ENCODE results near the gene LYSMD3.

DNA sequence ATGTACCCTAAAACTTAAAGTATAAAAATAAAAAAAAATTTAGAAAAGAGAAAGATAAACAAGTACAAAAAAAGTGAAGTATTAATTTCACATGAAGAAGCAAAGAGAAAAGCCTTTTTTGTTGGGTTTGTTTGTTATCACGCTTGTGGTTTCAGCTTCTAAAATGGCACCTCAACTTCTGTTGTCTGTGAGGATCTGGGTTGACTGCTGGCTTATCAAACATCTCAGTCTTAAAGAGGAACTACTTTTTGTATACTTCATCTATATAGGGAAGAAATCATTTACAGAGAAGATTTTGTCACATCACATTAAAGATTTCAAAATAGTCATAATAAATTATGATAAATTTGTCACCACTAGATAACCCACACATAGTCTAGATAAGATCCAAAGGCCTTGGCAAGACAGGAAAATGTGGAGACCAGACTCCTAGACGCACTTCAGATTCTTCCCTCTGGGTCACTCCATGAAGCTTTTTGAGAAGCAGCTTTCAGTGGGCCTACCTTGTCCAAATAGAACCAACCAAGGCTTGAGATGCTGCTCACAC lies 20.4 kb upstream of the LYSMD3 start:
- TF ChIP-seq, protein P1, sequence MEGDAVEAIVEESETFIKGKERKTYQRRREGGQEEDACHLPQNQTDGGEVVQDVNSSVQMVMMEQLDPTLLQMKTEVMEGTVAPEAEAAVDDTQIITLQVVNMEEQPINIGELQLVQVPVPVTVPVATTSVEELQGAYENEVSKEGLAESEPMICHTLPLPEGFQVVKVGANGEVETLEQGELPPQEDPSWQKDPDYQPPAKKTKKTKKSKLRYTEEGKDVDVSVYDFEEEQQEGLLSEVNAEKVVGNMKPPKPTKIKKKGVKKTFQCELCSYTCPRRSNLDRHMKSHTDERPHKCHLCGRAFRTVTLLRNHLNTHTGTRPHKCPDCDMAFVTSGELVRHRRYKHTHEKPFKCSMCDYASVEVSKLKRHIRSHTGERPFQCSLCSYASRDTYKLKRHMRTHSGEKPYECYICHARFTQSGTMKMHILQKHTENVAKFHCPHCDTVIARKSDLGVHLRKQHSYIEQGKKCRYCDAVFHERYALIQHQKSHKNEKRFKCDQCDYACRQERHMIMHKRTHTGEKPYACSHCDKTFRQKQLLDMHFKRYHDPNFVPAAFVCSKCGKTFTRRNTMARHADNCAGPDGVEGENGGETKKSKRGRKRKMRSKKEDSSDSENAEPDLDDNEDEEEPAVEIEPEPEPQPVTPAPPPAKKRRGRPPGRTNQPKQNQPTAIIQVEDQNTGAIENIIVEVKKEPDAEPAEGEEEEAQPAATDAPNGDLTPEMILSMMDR (IDR thresholded peaks at IDR 0.05), result no peak
- TF ChIP-seq ZFX (IDR thresholded peaks at IDR 0.05; ENCODE audit: borderline replicate concordance), result no peak
